Endothelial cell of umbilical vein (primary cell): Measurements from ENCODE around the gene PDE7B.

ENCODE experiments used
- CTCF ChIP-seq, 2 donors: IDR thresholded peaks; 1 replicate in 1 of 2; 2 replicates in 1 of 2; pipeline ENCODE4 v1.5.1; 2011; ENCODE audit warnings: low read length in 2 of 2, mild to moderate bottlenecking in 2 of 2, moderate library complexity in 2 of 2, control low read depth in 1 of 2, inconsistent platforms in 1 of 2, low read depth in 1 of 2; ENCODE audit not compliant: insufficient read depth in 1 of 2; ENCODE audit errors: extremely low read depth in 1 of 2
- EZH2 ChIP-seq: IDR thresholded peaks from 2 replicates; pipeline ENCODE4 v1.6.1; 2012; ENCODE audit warnings: borderline replicate concordance, low read depth, mild to moderate bottlenecking, moderate library complexity, low read length, inconsistent platforms; ENCODE audit not compliant: severe bottlenecking
- GATA2 ChIP-seq: IDR thresholded peaks from 2 replicates; pipeline ENCODE4 v1.7.0; 2011; ENCODE audit warnings: low read depth, mild to moderate bottlenecking, moderate library complexity, mixed read lengths, low read length; ENCODE audit not compliant: insufficient read length, insufficient read depth
- MAX ChIP-seq: IDR thresholded peaks from 2 replicates; pipeline ENCODE4 v1.6.1; 2011; ENCODE audit not compliant: insufficient read depth, insufficient read length
- MYC ChIP-seq: IDR thresholded peaks from one replicate; pipeline ENCODE4 v1.6.1; 2011; ENCODE audit warnings: mild to moderate bottlenecking, low read depth, low read length
- POLR2A ChIP-seq: IDR thresholded peaks from 2 replicates; pipeline ENCODE4 v1.6.1; 2012; ENCODE audit warnings: low read depth, mild to moderate bottlenecking, control low read depth, low read length

GRCh38 chr6:136144251-136145023 is 292.9 kb downstream of the PDE7B start:
- no peak for TF ChIP-seq CTCF (IDR thresholded peaks at IDR 0.05; ENCODE audit: extremely low read depth in 1 of 2, insufficient read depth in 1 of 2, low read depth in 1 of 2, low read length in 2 of 2)
- TF ChIP-seq MAX: no peak
- no peak for TF ChIP-seq POLR2A
- TF ChIP-seq MYC: no peak
- no peak for TF ChIP-seq GATA2
- no peak for TF ChIP-seq EZH2
